Measurements from ENCODE around the gene CD22. TPM values are rescaled to one million over a fixed set of nuclear protein-coding genes. Genes with fewer than 3 reads are reported as not detected.

The CD22 gene
- total and polyA plus RNA-seq, 10 of the 15 experiments (the other 5 are each of a cell fraction or from before 2014, with no cell fraction given): 23.0 to 344 (median 181) TPM

- no peak overlapping the region for H2AFZ ChIP-seq (ENCODE audit: control insufficient read depth, low read depth, low read length)
- no peaks in the 10 kb centered on the region; a peak in 1 of 4 replicates for H3K27me3 ChIP-seq (replicated peaks in 1 of 2; ENCODE audit: control insufficient read depth in 2 of 2, insufficient read depth in 2 of 2, low read length in 1 of 2)
- in situ Hi-C loops (cut with MboI) (no loop called here), intact Hi-C loops (cut with micrococcal nuclease; ENCODE audit: unreplicated experiment) (no loop called here)
- POLR2A ChIA-PET: no interaction called here
- SMC1A ChIA-PET (ENCODE audit: uncharacterized antibody, unreplicated experiment): no interaction called here
- no peaks in the 10 kb centered on the region for H3K79me2 ChIP-seq (ENCODE audit: control insufficient read depth, insufficient read depth, low read length)
- BruUV-seq (replicated peaks): no TSS peak
- H3K4me2 ChIP-seq (ENCODE audit: control insufficient read depth, insufficient read depth): no peak overlapping the region
- DNase-seq (ENCODE audit: low read depth, low spot score) (no peak), ATAC-seq (no peak), FAIRE-seq (no peak)
- no peaks in the 10 kb centered on the region for H3K9me3 ChIP-seq (replicated peaks; ENCODE audit: control insufficient read depth, insufficient read depth, low read length)
- H3K36me3 ChIP-seq (ENCODE audit: control insufficient read depth in 2 of 2, insufficient read depth in 2 of 2, low read length in 1 of 2): no peaks in the 10 kb centered on the region
- no peak overlapping the region for H3K9ac ChIP-seq (ENCODE audit: control insufficient read depth, insufficient read depth, low read length)
- H3K4me3 ChIP-seq: no peak overlapping the region
- CTCF ChIA-PET: no interaction called here
- H3K4me1 ChIP-seq (ENCODE audit: control insufficient read depth, insufficient read depth, low read length): peaks cover 1% of the 10 kb centered on the region
- RAD21 ChIA-PET (ENCODE audit: unreplicated experiment): no interaction called here
- TF ChIP-seq TAF1 (IDR thresholded peaks at IDR 0.05; ENCODE audit: borderline replicate concordance, low read depth, low read length) (no peak), KLF5 (IDR thresholded peaks at IDR 0.05; ENCODE audit: partially characterized antibody) (no peak), POLR2AphosphoS2 (IDR thresholded peaks at IDR 0.05; ENCODE audit: low read depth, low read length) (no peak), BACH1 (IDR thresholded peaks at IDR 0.05; ENCODE audit: borderline replicate concordance) (no peak), CEBPZ (IDR thresholded peaks at IDR 0.05; ENCODE audit: low read depth, low read length) (no peak), YBX1 (IDR thresholded peaks at IDR 0.05) (no peak), MLLT1 (IDR thresholded peaks at IDR 0.05) (no peak), MTA2 (IDR thresholded peaks at IDR 0.05; ENCODE audit: low read depth) (no peak), PBX3 (IDR thresholded peaks at IDR 0.05; ENCODE audit: insufficient replicate concordance, low read depth, low read length) (no peak), RAD51 (IDR thresholded peaks at IDR 0.05) (no peak), MTA3 (IDR thresholded peaks at IDR 0.05; ENCODE audit: borderline replicate concordance, low read length) (no peak), SMC3 (IDR thresholded peaks at IDR 0.05; ENCODE audit: borderline replicate concordance, low read length) (no peak), IKZF2 (IDR thresholded peaks at IDR 0.05) (no peak), KAT2A (conservative IDR thresholded peaks at IDR 0.05; ENCODE audit: control insufficient read depth, low read depth, low read length) (no peak), ZNF207 (IDR thresholded peaks at IDR 0.05; ENCODE audit: borderline replicate concordance) (no peak), WRNIP1 (IDR thresholded peaks at IDR 0.05; ENCODE audit: borderline replicate concordance, low read depth, low read length) (no peak), PAX5 (IDR thresholded peaks at IDR 0.05; ENCODE audit: borderline replicate concordance, low read depth, low read length) (no peak), TARDBP (IDR thresholded peaks at IDR 0.05; ENCODE audit: borderline replicate concordance) (no peak)
- H3K27ac ChIP-seq (ENCODE audit: control insufficient read depth, insufficient read depth): no peak overlapping the region
- 60% methylated on average over 15 of the region's 20 CpGs for WGBS (ENCODE audit: insufficient coverage, insufficient replicate concordance, low lambda C conversion rate, missing lambda C conversion rate)
- no peaks in the 10 kb centered on the region for H4K20me1 ChIP-seq (ENCODE audit: control insufficient read depth, insufficient read depth)
Observed at GRCh38 chr19:35290381-35291127, 38.4 kb upstream of the CD22 start.
